SU-DHL-6 (cell line): Measurements from ENCODE around the gene PDE6H.

Experiments
- H2AFZ ChIP-seq: fragments of 200-600 bp; sonication (generic); 2 replicates; pipeline ENCODE4 v1.6.1; 2014; ENCODE audit warnings: low read depth, mild to moderate bottlenecking, moderate library complexity, mixed read lengths, antibody characterized with exemption, low read length; ENCODE audit not compliant: severe bottlenecking
- H3F3A ChIP-seq: fragments of 200-600 bp; shearing (Covaris generic); 2 replicates; pipeline ENCODE4 v1.6.0; 2016; ENCODE audit warnings: antibody characterized with exemption, mild to moderate bottlenecking; ENCODE audit not compliant: insufficient read depth
- H3K27ac ChIP-seq: fragments of 200-600 bp; sonication (generic); 2 replicates; pipeline ENCODE4 v1.5.1; 2016; ENCODE audit warnings: low read depth, mild to moderate bottlenecking, low read length, moderate library complexity, mixed read lengths
- H3K27me3 ChIP-seq: fragments of 200-600 bp; sonication (generic), shearing (Covaris generic); 2 replicates; pipeline ENCODE4 v1.6.0; 2014; ENCODE audit warnings: mild to moderate bottlenecking, low read length
- H3K36me3 ChIP-seq: fragments of 200-600 bp; sonication (generic); 2 replicates; pipeline ENCODE4 v1.6.1; 2014; ENCODE audit warnings: mild to moderate bottlenecking, low read length, mixed read lengths
- H3K4me2 ChIP-seq: fragments of 300-600, 200-600 bp; shearing (Covaris generic), sonication (generic); 2 replicates; pipeline ENCODE4 v1.6.0; 2014; ENCODE audit warnings: low read length, low read depth, mild to moderate bottlenecking; ENCODE audit not compliant: poor library complexity, severe bottlenecking
- H3K4me3 ChIP-seq: fragments of 200-600 bp; sonication (generic); 2 replicates; pipeline ENCODE4 v1.5.1; 2014; ENCODE audit warnings: antibody characterized with exemption, low read length, mild to moderate bottlenecking, mixed read lengths; ENCODE audit not compliant: insufficient read depth, poor library complexity, severe bottlenecking
- H3K79me2 ChIP-seq: fragments of 200-600 bp; sonication (generic); 2 replicates; pipeline ENCODE4 v1.6.1; 2014; ENCODE audit warnings: mild to moderate bottlenecking, low read length, moderate library complexity; ENCODE audit not compliant: insufficient read depth
- H3K9ac ChIP-seq: fragments of 200-600 bp; sonication (generic); 2 replicates; pipeline ENCODE4 v1.7.0; 2014; ENCODE audit warnings: mild to moderate bottlenecking, low read length
- H3K9me2 ChIP-seq: fragments of 200-600 bp; sonication (generic); replicated peaks from 2 replicates; pipeline ENCODE4 v1.6.1; 2014; ENCODE audit warnings: low read length; ENCODE audit not compliant: insufficient read depth
- H3K9me3 ChIP-seq: fragments of 200-600 bp; sonication (generic); 2 replicates; pipeline ENCODE4 v1.6.1; 2014; ENCODE audit warnings: low read length, mixed read lengths; ENCODE audit not compliant: insufficient read depth
- H4K20me1 ChIP-seq: fragments of 200-600 bp; sonication (generic); 2 replicates; pipeline ENCODE4 v1.6.1; 2014; ENCODE audit warnings: low read depth, mild to moderate bottlenecking, antibody characterized with exemption, low read length, moderate library complexity, mixed read lengths
- EZH2phosphoT487 ChIP-seq: fragments of 200-600 bp; sonication (generic), shearing (Covaris generic); conservative IDR thresholded peaks from 2 replicates; pipeline ENCODE4 v1.6.1; 2018; ENCODE audit warnings: mild to moderate bottlenecking, antibody characterized with exemption, low read length, moderate library complexity, mixed read lengths
- TF ChIP-seq, protein P1 (sequence below): fragments of 200-600 bp; sonication (generic); IDR thresholded peaks from one replicate; pipeline ENCODE4 v1.5.1; 2017; ENCODE audit warnings: antibody characterized with exemption, mild to moderate bottlenecking, low read length, moderate library complexity; ENCODE audit not compliant: insufficient read depth, poor library complexity, severe bottlenecking

PDE6H gene

GRCh38 chr12:14999021-14999694 is 26.3 kb downstream of the PDE6H start:
- Histone ChIP-seq H3K4me2 (no peak overlapping the region), H3K27ac (no peak overlapping the region), H3F3A (no peaks in the 10 kb centered on the region), H3K4me3 (no peak overlapping the region), H3K27me3 (no peaks in the 10 kb centered on the region; the same call in 1 of the 2 replicates), H3K9me2 (no peaks in the 10 kb centered on the region), H2AFZ (no peak overlapping the region), H3K79me2 (no peaks in the 10 kb centered on the region), H3K9me3 (no peaks in the 10 kb centered on the region), H3K9ac (no peak overlapping the region), H4K20me1 (no peaks in the 10 kb centered on the region), H3K36me3 (no peaks in the 10 kb centered on the region)
- TF ChIP-seq EZH2phosphoT487 = no peak
- TF ChIP-seq, protein P1, sequence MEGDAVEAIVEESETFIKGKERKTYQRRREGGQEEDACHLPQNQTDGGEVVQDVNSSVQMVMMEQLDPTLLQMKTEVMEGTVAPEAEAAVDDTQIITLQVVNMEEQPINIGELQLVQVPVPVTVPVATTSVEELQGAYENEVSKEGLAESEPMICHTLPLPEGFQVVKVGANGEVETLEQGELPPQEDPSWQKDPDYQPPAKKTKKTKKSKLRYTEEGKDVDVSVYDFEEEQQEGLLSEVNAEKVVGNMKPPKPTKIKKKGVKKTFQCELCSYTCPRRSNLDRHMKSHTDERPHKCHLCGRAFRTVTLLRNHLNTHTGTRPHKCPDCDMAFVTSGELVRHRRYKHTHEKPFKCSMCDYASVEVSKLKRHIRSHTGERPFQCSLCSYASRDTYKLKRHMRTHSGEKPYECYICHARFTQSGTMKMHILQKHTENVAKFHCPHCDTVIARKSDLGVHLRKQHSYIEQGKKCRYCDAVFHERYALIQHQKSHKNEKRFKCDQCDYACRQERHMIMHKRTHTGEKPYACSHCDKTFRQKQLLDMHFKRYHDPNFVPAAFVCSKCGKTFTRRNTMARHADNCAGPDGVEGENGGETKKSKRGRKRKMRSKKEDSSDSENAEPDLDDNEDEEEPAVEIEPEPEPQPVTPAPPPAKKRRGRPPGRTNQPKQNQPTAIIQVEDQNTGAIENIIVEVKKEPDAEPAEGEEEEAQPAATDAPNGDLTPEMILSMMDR = no peak

- TF ChIP-seq, protein P1 = no peak
- no peak for TF ChIP-seq EZH2phosphoT487
- Histone ChIP-seq H3K4me2 (no peak overlapping the region), H3K4me3 (no peak overlapping the region)
Observed at GRCh38 chr12:14999695-15000365, 27.0 kb downstream of the PDE6H start.

DNA sequence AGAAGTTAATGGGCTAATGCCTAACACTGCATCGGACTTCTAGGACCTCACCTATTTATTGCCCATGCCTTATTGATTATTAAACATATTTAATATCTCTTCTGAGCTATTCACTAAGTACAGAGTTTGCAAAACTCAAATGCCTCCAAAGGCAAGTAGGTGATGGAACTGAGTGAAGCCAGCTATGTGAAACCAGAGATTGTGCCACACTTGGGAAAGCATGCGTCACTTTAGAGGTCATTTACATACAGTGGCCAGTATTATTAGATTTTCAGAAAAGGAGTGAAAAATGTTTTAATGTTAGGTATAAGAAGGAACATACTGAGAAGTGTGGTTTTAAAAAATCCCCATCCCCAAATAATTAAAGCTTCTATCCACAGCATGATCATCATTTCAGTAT is 27.7 kb downstream of the PDE6H start:
- TF ChIP-seq, protein P1 = no peak
- no peak for TF ChIP-seq EZH2phosphoT487
- Histone ChIP-seq H3K79me2 (no peaks in the 10 kb centered on the region), H3F3A (no peaks in the 10 kb centered on the region), H4K20me1 (no peaks in the 10 kb centered on the region), H3K36me3 (no peaks in the 10 kb centered on the region), H3K4me3 (no peak overlapping the region), H3K9me2 (no peaks in the 10 kb centered on the region), H3K9ac (no peak overlapping the region), H2AFZ (no peak overlapping the region), H3K27ac (no peak overlapping the region), H3K4me2 (no peak overlapping the region), H3K9me3 (no peaks in the 10 kb centered on the region), H3K27me3 (no peaks in the 10 kb centered on the region; the same call in 1 of the 2 replicates)

More at GRCh38 chr12:14999695-15000365, 27.0 kb downstream of the PDE6H start:
- no peaks in the 10 kb centered on the region; the same call in 1 of the 2 replicates for H3K27me3 ChIP-seq
- H4K20me1 ChIP-seq = no peaks in the 10 kb centered on the region
- H3K27ac ChIP-seq = no peak overlapping the region
- no peaks in the 10 kb centered on the region for H3K79me2 ChIP-seq
- no peaks in the 10 kb centered on the region for H3K9me3 ChIP-seq
- no peaks in the 10 kb centered on the region for H3K9me2 ChIP-seq
- no peaks in the 10 kb centered on the region for H3F3A ChIP-seq
- H3K36me3 ChIP-seq = no peaks in the 10 kb centered on the region
- no peak overlapping the region for H3K9ac ChIP-seq
- no peak overlapping the region for H2AFZ ChIP-seq
